GM12891 (cell line): ENCODE results near the gene OR10G7.

Experiments used
- PAX5 ChIP-seq: IDR thresholded peaks from 2 replicates; pipeline ENCODE4 v1.6.1; 2011; ENCODE audit warnings: low read length, moderate library complexity, mild to moderate bottlenecking; ENCODE audit not compliant: insufficient read depth, severe bottlenecking
- POLR2A ChIP-seq: IDR thresholded peaks from 2 replicates; pipeline ENCODE4 v1.6.1; 2011; ENCODE audit warnings: low read depth, low read length, control low read depth
- POLR2AphosphoS5 ChIP-seq: IDR thresholded peaks from 2 replicates; pipeline ENCODE4 v1.6.1; 2011; ENCODE audit warnings: low read depth, low read length, control low read depth
- SPI1 ChIP-seq: IDR thresholded peaks from 2 replicates; pipeline ENCODE4 v1.6.1; 2011; ENCODE audit warnings: low read depth, low read length, control low read depth
- TAF1 ChIP-seq: IDR thresholded peaks from 2 replicates; pipeline ENCODE4 v1.6.1; 2011; ENCODE audit warnings: low read depth, low read length, control low read depth

GRCh38 chr11:124085997-124086846, 45.1 kb upstream of the OR10G7 start:
- TF ChIP-seq POLR2A (no peak), POLR2AphosphoS5 (no peak), TAF1 (no peak), SPI1 (no peak), PAX5 (no peak)
